M059J (cell line): Measurements from ENCODE around the gene NUB1. TPM values are rescaled to one million over a fixed set of nuclear protein-coding genes. Genes with fewer than 3 reads are reported as not detected.

Source experiments
- DNase-seq: peaks from one replicate; pipeline ENCODE4 v3.0.0-alpha.2; 2012; ENCODE audit warnings: low read depth
- total RNA-seq: library from RNA; depleted of rRNA; stranded (reverse); fragments of >200 nt; shearing (Covaris generic); gene quantifications from 2 replicates; pipeline ENCODE4 v1.2.3, GENCODE V29; 2014

The NUB1 gene
- total RNA-seq, 1 experiment from 2014 or later, result 74.4 TPM

- peak; percentile 7 for DNase-seq
Observed at GRCh38 chr7:151345576-151346469, 4.2 kb downstream of the NUB1 start.

- peak; percentile 64 for DNase-seq
Observed at GRCh38 chr7:151346470-151346769, 4.8 kb downstream of the NUB1 start.

GRCh38 chr7:151347200-151347599, 5.6 kb downstream of the NUB1 start:
- no peak for DNase-seq

GRCh38 chr7:151348970-151349369, 7.4 kb downstream of the NUB1 start:
- DNase-seq, result no peak

- DNase-seq, result no peak
Observed at GRCh38 chr7:151349507-151349853, 7.9 kb downstream of the NUB1 start.

- no peak for DNase-seq
Observed at GRCh38 chr7:151351027-151351426, 9.4 kb downstream of the NUB1 start.

GRCh38 chr7:151351967-151352366, 10.4 kb downstream of the NUB1 start:
- DNase-seq, result no peak

- no peak for DNase-seq
Observed at GRCh38 chr7:151352512-151352911, 10.9 kb downstream of the NUB1 start.

- no peak for DNase-seq
Observed at GRCh38 chr7:151361193-151361959, 19.8 kb downstream of the NUB1 start.

GRCh38 chr7:151363182-151363581, 21.6 kb downstream of the NUB1 start:
- DNase-seq, result no peak

GRCh38 chr7:151366166-151366879, 24.7 kb downstream of the NUB1 start:
- no peak for DNase-seq

GRCh38 chr7:151366880-151367222, 25.2 kb downstream of the NUB1 start:
- no peak for DNase-seq

GRCh38 chr7:151367284-151367683, 25.7 kb downstream of the NUB1 start:
- DNase-seq, result peak; percentile 17

GRCh38 chr7:151368136-151368571, 26.5 kb downstream of the NUB1 start:
- DNase-seq, result peak; percentile 70

GRCh38 chr7:151371266-151371665, 29.7 kb downstream of the NUB1 start:
- DNase-seq, result no peak

- DNase-seq, result no peak
Observed at GRCh38 chr7:151372612-151373265, 31.1 kb downstream of the NUB1 start.

GRCh38 chr7:151373599-151373998, 32.0 kb downstream of the NUB1 start:
- DNase-seq, result no peak

GRCh38 chr7:151374139-151374538, 32.5 kb downstream of the NUB1 start:
- DNase-seq, result no peak

- no peak for DNase-seq
Observed at GRCh38 chr7:151374726-151375125, 33.1 kb downstream of the NUB1 start.

- no peak for DNase-seq
Observed at GRCh38 chr7:151375530-151376217, 34.1 kb downstream of the NUB1 start.

- DNase-seq, result no peak
Observed at GRCh38 chr7:151376218-151376902, 34.7 kb downstream of the NUB1 start.
